ENCODE measurements around the gene SMC1B. TPM values are rescaled to one million over a fixed set of nuclear protein-coding genes. Genes with fewer than 3 reads are reported as not detected.

Gene SMC1B
- total RNA-seq, 1 experiment from 2014 or later: not detected

DNA sequence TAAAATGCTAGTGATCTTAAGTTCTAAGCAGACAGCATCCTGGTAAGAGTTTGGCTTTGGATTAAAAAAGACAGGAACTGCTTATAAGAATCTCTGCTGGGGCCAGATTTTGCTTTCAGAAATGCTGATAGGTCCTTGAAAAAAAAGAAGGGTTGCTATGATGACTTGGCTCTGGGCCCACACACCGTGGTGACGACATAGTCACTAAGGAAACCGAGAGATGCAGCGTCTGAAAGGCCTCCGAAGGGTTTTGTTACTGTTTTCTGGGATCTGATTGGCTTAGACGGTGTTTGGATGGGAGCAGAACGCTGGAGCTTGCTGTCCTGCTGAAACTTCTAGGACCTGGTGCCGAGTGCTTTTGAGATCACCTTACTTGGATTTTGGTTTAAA, 95.2 kb downstream of the SMC1B start:
- DNase-seq (ENCODE audit: low spot score): peak; percentile 87
- Histone ChIP-seq H3K36me3 (ENCODE audit: insufficient read depth, low read length, poor library complexity, severe bottlenecking) (peaks cover 6% of the 10 kb centered on the region), H3K27ac (ENCODE audit: low read depth, low read length, poor library complexity, severe bottlenecking) (peak overlapping the region; percentile 70), H3K27me3 (replicated peaks; ENCODE audit: insufficient read depth, low read depth, low read length, poor library complexity) (no peaks in the 10 kb centered on the region), H3K9me3 (ENCODE audit: low read depth, low read length, poor library complexity, severe bottlenecking) (no peaks in the 10 kb centered on the region), H3K4me1 (ENCODE audit: insufficient read depth, low read length, poor library complexity, severe bottlenecking) (peaks cover 22% of the 10 kb centered on the region), H3K4me3 (ENCODE audit: low read depth, low read length, poor library complexity, severe bottlenecking) (no peak overlapping the region)
- ChIA-PET POLR2A (ENCODE audit: low non-redundant PET) (no interaction called here), CTCF (no interaction called here)
- BruUV-seq (replicated peaks): no TSS peak
- intact Hi-C loops (cut with micrococcal nuclease; ENCODE audit: unreplicated experiment): no loop called here
- TF ChIP-seq, protein P1, sequence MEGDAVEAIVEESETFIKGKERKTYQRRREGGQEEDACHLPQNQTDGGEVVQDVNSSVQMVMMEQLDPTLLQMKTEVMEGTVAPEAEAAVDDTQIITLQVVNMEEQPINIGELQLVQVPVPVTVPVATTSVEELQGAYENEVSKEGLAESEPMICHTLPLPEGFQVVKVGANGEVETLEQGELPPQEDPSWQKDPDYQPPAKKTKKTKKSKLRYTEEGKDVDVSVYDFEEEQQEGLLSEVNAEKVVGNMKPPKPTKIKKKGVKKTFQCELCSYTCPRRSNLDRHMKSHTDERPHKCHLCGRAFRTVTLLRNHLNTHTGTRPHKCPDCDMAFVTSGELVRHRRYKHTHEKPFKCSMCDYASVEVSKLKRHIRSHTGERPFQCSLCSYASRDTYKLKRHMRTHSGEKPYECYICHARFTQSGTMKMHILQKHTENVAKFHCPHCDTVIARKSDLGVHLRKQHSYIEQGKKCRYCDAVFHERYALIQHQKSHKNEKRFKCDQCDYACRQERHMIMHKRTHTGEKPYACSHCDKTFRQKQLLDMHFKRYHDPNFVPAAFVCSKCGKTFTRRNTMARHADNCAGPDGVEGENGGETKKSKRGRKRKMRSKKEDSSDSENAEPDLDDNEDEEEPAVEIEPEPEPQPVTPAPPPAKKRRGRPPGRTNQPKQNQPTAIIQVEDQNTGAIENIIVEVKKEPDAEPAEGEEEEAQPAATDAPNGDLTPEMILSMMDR (conservative IDR thresholded peaks at IDR 0.05; ENCODE audit: low read depth, low read length): no peak
- no peak for TF ChIP-seq EZH2 (IDR thresholded peaks at IDR 0.05; ENCODE audit: borderline replicate concordance, low read depth, low read length, poor library complexity, severe bottlenecking)

- Histone ChIP-seq H3K27me3 (replicated peaks; ENCODE audit: insufficient read depth, low read depth, low read length, poor library complexity) (no peaks in the 10 kb centered on the region), H3K27ac (ENCODE audit: low read depth, low read length, poor library complexity, severe bottlenecking) (peak overlapping the region; percentile 70), H3K9me3 (ENCODE audit: low read depth, low read length, poor library complexity, severe bottlenecking) (no peaks in the 10 kb centered on the region), H3K4me1 (ENCODE audit: insufficient read depth, low read length, poor library complexity, severe bottlenecking) (peaks cover 22% of the 10 kb centered on the region), H3K4me3 (ENCODE audit: low read depth, low read length, poor library complexity, severe bottlenecking) (no peak overlapping the region), H3K36me3 (ENCODE audit: insufficient read depth, low read length, poor library complexity, severe bottlenecking) (peaks cover under 1% of the 10 kb centered on the region)
- no TSS peak for BruUV-seq (replicated peaks)
- TF ChIP-seq, protein P1 (conservative IDR thresholded peaks at IDR 0.05; ENCODE audit: low read depth, low read length): peak; percentile 45
- no peak for TF ChIP-seq EZH2 (IDR thresholded peaks at IDR 0.05; ENCODE audit: borderline replicate concordance, low read depth, low read length, poor library complexity, severe bottlenecking)
- DNase-seq (ENCODE audit: low spot score): peak; percentile 50
- ChIA-PET POLR2A (ENCODE audit: low non-redundant PET) (no interaction called here), CTCF (no interaction called here)
- intact Hi-C loops (cut with micrococcal nuclease; ENCODE audit: unreplicated experiment): no loop called here
Measured at GRCh38 chr22:45317551-45318167, 95.7 kb downstream of the SMC1B start.

DNA sequence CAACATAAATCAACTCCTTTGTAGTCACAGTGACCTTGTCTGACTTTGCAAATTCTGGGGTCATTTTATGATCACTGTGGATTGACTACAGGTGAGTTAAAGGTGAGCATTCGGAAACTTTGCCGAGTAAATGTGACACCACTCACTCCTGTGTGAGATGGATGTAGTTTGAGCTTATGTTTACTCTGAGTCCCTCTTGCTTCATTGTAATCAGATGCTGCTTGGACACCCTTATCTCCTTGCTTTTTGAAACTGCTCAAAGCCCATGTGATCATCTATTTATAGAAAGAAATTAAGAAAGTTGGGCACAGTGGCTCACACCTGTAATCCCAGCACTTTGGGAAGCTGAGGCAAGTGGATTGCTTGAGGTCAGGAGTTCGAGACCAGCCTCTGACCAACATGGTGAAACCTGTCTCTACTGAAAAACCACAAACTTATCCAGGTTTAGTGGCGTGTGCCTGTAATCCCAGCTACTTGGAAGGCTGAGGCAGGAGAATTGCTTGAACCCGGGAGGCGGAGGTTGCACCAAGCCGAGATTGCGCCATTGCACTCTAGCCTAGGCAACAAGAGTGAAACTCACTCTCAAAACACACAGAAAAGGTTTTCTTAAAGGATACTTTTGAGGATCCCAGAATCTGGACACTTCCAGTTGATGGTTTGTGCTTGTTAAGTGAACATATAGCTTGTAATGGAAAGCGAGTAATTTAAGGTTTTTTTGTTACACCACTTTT, 96.4 kb downstream of the SMC1B start:
- BruUV-seq (replicated peaks): no TSS peak
- CTCF ChIA-PET: no interaction called here
- H3K27me3 ChIP-seq (replicated peaks; ENCODE audit: insufficient read depth, low read depth, low read length, poor library complexity): no peaks in the 10 kb centered on the region
- H3K4me3 ChIP-seq (ENCODE audit: low read depth, low read length, poor library complexity, severe bottlenecking): no peak overlapping the region
- H3K9me3 ChIP-seq (ENCODE audit: low read depth, low read length, poor library complexity, severe bottlenecking): no peaks in the 10 kb centered on the region
- no peak for DNase-seq (ENCODE audit: low spot score)
- peaks cover 22% of the 10 kb centered on the region for H3K4me1 ChIP-seq (ENCODE audit: insufficient read depth, low read length, poor library complexity, severe bottlenecking)
- no peak overlapping the region for H3K27ac ChIP-seq (ENCODE audit: low read depth, low read length, poor library complexity, severe bottlenecking)
- H3K36me3 ChIP-seq (ENCODE audit: insufficient read depth, low read length, poor library complexity, severe bottlenecking): no peaks in the 10 kb centered on the region
- no peak for TF ChIP-seq EZH2 (IDR thresholded peaks at IDR 0.05; ENCODE audit: borderline replicate concordance, low read depth, low read length, poor library complexity, severe bottlenecking)
- TF ChIP-seq, protein P1 (conservative IDR thresholded peaks at IDR 0.05; ENCODE audit: low read depth, low read length): no peak
- intact Hi-C loops (cut with micrococcal nuclease; ENCODE audit: unreplicated experiment): no loop called here
- POLR2A ChIA-PET (ENCODE audit: low non-redundant PET): no interaction called here
